ENCODE data around the gene CFAP65.

Gene CFAP65

GRCh38 chr2:218961651-218962570 lies 79.4 kb downstream of the CFAP65 start:
- DNase-seq, result peak; percentile 55

DNA sequence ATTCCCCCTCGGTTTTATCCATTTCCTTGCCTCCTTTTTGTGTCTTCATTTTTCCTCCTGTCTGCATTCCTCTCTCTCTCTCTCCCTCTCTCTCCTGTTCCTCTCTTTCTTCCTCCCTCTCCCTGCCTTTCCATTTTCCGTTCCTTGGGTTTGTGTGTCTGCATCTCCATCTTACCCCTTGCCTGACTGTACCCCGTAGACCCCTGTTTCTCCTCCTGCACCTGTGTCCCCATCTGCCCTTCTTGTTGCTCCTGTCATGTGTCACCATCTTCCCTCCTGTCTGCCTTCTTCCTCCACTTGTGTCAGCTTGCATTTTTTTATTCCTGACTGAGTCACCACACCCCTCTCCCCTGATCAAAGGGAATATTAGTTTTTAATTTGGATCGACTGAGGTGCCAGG lies 80.1 kb downstream of the CFAP65 start:
- DNase-seq, result peak; percentile 6

- DNase-seq, result peak; percentile 60
Observed at GRCh38 chr2:218960309-218961165, 80.8 kb downstream of the CFAP65 start.

GRCh38 chr2:218959761-218960308 lies 81.5 kb downstream of the CFAP65 start:
- DNase-seq, result no peak

DNA sequence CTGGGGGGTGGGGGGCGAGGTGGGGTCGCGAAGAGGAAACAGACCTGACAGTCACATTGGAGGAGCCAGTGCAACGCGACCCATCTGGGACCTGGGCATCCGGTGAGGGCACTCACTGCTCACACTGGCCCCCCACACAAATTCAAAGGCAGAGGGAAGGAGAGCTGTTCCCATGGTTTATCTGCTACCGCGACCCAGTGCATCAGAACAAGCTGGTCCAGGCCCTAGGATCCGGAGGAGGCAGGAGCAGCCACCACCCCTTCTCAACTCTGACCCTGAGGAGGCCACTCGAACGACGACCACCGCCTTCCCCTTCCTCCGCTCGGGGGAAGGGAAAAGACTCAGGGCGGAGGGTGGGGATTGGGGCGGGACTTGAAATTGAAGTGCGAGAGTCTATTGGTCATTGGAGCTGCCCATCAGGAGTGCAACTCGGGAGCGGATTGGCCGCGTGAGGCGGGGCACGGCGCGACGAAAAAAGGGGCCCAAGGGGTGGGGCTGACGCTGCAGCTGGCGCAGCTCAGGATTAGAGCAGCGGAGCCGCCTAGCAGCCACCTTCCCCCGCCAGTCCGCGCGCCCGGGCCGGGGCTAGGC lies 82.1 kb downstream of the CFAP65 start, which contains the start of gene CDK5R2:
Gene CDK5R2 (plus strand): TSS at position 526 of the 591 bp plus-strand sequence. CDS start 155 bp downstream, outside the sequence.
- DNase-seq, result peak; percentile 85

DNA sequence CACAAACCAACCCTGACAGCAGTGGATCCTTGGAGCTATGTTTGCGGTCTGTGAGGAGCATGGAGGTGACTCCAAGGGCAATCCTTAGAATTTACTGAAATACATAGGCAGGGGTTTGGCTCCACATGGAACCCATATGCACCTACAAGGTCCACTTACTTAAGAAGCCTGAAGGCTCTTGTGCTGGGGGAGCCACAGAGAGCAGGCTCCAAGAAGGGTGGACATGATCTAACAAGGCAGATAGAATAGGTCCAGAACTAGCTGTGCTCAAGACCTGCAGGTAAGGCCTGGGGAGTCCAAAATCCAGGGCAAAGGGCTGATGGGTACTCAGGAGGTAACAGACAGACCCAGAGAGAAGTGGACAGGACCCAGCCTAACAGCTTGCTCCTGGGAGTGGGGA lies 83.0 kb downstream of the CFAP65 start:
- DNase-seq, result peak; percentile 21

DNA sequence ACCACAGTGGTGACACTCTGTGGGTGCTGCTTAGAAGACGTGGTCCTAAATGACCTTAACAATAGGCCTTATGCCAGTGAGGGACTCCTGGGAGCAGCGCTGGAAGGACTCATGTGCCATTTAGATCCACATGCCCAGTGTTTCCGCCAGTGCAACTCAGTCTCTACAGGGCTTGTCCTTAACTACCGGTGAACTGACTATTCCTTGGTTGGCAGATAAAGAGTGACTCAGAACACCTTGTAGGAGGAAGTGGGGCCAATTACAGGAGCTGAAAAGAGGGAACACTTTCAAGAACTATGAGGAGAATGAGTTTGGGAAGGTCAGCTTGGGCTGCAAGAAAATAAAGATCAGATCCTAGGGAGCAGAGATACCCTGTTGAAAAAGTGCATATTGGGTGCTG lies 83.6 kb downstream of the CFAP65 start:
- DNase-seq, result no peak

- peak; percentile 8 for DNase-seq
Observed at GRCh38 chr2:218956039-218956438, 85.3 kb downstream of the CFAP65 start.

GRCh38 chr2:218954541-218955300 lies 86.6 kb downstream of the CFAP65 start:
- no peak for DNase-seq

GRCh38 chr2:218953366-218953954 lies 87.9 kb downstream of the CFAP65 start:
- DNase-seq, result no peak

Measured in activated effector memory CD4-positive, alpha-beta T cell treated with anti-CD3 and anti-CD28 coated beads, Interleukin-2, amount 50 U/mL, for 16 hours (primary cell).